ENCODE results near the gene BRD3.

Gene BRD3

DNA sequence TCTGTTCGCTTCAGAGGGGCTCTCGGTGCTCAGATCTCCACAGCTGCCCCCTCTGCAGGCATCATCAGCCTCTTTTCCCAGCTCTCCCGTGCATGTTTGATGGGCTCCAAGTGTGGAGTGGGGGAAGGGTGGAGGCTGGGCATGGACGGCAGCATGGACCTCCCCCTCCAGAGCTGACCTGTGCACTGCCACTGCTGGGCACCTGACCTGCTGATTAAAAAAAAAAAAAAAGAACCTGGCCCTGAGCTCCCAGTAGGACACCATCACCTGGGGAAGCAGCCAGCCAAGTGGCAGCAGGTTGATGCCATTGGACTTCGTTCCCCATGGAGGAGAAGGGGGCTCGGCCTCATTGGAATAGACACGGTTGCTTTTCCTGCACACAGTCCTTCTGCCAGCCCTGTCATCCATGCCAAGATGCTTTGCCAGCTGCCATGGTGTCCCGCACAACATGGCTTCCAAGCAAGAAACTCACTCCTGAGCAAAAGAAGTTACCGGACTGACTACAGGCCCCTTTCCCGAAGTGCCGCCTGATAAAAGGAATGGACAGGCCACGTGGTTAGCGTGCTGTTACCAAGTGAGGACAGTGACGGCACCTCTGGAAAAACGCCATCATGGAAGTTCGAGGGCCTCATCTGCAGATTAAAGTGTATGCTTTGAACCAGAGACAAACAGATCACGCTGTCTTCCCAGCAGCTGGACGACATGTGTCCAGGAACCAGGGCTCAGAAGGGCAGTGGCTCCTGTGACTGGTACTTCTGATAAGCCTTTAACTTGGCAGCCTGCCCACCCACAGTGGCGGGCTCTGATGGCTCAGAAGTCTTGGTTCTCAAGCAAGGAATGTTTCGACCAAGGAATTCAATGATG is 57.3 kb downstream of the BRD3 start:
- no peak for DNase-seq

DNA sequence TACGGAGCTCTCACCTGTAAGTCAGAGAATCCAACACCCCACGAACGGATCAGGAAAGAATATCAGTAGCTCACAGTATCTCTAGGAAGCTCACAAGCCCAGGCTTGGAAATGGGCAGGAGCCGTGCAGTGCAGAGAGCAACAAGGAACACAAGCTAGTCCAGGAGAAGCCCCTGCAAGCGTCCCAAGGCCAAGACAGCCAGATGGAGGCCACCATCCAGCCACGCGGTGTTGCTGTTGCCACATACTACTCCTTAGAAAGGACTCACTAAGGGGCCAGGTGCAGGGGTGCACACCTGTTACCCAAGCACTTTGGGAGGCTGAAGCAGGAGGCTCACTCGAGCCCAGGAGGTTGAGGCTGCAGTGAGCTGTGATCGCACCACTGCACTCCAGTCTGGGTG is 60.3 kb downstream of the BRD3 start:
- DNase-seq: no peak

DNA sequence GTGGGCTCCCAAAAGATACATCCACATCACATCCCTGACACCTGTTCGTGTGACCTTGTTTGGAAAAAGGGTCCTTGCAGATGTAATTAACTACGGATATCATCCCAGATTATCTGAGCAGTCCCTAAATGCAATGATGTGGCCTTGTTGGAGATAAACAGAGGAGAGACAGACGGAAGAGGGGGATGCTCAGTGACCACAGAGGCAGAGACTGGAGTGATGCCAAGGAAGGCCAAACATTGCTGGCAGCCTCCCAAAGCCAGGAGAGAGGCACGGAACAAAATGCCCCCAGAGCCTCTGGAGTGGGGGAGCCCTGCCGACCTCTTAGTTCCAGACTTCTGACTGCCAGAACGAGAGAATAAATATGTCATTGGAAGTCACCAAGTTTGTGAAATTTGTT is 60.7 kb downstream of the BRD3 start:
- no peak for DNase-seq

DNA sequence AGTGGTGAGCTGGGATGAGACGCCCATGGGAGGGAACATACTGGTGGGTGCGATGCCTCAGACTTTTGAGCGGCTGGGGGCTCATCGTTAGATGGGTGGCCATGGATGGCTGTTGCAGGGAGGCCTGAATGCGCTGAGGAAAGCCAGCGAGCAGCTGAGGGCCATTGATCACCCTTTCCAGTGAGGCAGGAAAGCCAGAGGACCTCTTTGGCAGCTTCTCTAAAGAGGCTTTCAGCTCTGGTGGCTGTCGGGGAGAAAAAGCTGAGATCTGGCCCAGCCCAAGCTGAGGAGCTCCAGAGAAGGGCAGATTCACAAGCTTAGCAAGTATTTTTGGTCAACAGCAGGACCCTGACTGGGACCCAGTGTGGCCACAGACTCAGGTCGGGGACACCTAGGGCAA is 62.4 kb downstream of the BRD3 start:
- DNase-seq: no peak

DNA sequence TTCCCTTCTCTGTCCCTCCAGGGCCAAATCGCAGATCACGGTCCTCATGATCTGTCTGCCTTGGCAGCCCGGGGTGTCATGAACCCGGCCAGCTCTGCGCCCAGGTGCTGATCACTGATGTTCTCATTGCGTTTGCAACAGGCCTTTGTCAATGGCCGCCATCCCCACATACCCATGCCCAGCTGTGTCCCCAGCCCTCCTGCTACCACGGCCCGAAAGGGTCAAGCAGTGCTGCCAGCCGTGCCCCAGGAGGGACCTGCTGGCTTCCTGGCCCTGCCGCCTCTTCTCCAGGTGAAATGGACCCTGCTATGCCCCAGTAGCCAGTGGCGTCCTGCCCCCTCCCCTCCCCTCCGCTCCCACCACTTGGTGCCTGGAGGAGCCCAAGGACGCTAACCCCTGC is 62.9 kb downstream of the BRD3 start:
- no peak for DNase-seq

DNA sequence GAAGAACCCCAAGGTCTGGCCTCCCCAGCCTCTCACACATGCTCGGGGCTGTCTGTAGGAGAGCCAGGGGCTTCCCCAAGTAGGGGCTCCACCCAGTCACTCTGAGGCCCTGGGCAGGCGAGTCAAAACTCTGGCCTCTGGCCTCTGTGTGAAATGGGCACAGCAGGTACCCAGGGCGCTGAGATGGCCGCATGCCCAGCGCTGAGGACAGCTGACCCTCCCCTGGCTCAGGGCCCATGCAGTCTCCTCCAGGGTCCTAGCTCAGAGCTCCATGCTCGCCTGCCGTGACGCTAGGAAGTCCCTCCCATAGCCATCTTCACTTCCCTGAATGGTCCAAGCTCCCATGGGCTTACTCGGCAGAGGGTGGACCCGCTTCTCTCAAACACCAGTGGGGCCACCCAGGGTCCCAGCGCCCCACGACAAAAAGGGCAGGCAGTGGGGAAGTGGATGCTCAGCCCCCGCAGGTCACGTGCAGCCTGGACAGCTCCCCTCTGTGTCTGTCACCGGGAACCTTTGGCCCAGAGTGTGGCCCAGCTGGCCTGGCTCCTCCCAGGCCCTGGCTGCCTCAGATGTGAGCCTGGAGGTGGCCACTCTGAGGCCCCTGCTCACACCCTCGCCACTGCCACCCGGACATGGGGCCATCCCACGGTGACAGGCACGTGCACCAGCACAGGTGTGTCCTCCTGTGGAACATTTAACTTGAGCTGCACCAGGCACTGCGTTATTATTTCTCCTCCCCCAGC is 63.5 kb downstream of the BRD3 start:
- no peak for DNase-seq

DNA sequence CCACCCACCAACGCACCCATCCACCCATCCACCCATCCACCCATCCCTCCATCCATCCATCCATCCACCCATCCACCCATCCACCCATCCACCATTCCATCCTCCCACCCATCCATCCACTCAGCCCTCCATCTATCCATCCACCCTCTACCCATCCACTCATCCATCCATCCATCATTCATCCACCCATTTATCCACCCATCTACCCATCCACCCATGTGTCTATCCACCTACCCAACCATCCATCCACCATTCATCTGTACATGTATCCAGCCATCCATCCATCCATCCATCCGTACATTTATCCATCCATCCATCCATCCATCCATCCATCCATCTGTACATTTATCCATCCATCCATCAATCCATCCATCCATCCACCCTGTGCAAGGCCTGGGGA is 64.6 kb downstream of the BRD3 start:
- no peak for DNase-seq

DNA sequence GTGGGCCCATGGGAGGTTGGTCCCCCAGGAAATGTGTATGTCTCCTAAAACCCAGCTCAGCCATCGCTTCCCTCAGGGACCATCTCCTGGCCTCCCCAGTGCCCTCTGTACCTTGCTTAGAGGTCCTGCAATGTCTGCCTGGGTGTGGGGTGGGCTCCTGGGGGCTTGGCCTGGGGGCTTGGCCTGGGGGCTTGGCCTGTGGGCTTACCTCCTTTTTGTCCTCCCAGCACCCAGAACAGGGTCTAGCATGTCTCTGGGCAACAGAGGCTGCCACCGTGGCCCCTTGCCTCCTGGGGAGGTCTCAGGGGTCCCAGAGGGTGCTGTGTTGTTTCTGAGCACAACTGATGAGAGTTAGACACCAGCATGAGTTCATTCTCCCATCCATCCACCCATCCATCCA is 65.0 kb downstream of the BRD3 start:
- DNase-seq: no peak

DNA sequence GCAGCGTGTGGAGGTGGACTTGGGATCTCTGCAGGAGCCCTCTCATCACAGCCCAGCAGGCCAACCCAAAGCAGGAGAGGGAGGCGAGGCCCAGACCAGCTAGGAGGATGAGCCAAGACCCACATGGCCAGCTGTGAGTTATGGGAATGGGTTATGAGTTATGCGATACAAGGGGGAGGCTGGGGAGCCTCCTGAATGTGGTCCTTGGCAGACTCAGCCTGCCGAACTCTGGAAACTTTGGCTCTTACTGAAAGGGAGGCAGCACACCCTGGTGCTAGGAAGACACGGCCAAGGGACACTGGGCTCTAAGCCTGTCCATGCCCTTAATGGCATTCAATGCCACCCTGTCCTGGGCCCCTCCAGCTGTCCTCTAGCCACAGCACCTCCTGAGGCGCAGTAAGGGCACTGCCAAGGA is 68.0 kb downstream of the BRD3 start:
- no peak for DNase-seq

DNA sequence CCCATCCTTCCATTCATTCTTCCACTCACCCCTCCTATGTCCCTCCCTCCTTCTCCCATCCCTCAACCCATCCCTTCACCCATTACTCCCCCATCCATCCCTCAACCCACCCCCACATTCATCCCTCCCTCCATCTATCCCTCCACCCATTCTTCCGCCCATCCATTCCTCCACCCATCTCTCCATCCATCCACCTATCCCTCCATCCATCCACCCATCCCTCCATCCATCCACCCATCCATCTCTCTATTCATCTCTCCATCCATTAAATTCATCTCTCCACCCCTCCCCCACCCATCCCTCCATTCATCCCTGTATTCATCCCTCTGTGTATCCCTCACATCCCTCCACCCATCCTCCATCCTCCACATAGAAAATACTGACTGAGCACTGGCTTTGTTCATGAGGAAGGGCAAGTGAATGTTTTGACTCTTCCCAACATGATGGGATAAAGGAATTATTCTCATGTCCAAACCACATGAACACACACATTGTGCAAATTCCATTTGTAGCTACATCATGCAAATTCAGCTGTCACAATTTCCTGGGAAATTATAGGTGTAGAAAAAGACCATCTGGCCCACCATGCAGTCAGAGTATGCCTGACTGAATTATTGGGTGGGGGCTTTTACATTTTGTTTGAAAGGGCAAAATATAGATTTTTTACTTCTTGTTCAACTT is 68.8 kb downstream of the BRD3 start:
- DNase-seq: no peak

DNA sequence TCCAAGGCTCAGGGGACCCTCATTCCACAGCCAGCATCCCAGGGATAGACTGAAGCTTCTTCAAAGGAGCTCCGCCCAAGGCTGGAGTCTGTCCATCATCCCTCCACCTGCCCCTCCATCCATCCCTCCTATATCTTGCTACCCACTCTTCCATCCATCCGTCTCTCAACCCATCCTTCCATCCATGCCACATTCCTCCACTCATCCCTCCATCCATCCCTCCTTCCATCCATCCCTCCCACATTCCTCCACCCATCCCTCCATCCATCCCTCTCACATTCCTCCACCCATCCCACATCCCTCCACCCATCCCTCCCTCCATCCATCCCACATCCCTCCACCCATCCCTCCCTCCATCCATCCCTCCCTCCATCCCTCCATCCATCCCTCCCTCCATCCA is 70.2 kb downstream of the BRD3 start:
- DNase-seq: no peak

DNA sequence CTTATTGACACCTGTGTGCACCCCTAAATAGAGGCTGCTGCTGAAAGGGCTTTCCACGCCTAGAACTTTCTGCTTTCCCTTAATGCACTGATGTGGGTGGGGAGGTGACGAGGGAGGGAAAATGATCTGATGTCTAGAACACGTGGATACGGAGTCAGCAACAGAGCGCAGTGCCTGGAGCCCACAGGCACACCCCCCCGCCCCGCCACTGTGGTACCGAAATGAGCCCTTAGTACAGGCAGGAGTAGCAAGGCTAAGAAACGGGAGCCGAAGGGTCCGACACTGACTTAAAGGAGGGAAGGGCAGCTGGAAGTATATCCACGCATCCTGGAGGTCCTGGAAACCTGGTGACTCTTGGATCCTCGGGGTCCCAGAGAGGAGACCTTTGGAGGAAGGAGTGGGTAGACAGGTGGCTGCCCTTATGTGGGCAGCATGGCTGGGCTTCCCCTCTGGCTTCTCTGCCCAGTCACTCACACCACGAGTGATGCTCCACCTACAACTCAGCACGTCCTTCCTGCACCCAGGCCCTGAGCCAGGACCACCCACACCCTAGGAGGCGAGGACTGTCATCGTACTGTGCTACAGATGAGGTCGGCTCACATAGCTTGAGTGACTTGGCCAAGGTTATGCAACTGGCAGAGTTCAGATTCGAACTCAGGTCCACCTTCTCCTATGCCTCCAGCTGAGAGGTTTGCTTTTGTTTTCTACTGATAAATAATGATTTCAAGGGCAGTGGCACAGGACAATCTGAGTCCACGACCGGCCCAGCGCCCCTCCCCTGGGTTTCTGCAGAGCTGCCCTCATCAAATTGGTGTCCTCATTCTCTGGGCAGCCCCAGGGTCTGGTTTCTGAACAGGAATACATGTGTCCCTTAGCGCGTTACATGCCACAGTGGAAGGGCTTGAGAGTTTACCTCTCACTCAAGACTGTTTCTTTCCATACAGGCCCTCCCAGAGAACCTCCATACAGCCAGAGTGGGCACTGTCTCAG is 71.0 kb downstream of the BRD3 start:
- DNase-seq: no peak

DNA sequence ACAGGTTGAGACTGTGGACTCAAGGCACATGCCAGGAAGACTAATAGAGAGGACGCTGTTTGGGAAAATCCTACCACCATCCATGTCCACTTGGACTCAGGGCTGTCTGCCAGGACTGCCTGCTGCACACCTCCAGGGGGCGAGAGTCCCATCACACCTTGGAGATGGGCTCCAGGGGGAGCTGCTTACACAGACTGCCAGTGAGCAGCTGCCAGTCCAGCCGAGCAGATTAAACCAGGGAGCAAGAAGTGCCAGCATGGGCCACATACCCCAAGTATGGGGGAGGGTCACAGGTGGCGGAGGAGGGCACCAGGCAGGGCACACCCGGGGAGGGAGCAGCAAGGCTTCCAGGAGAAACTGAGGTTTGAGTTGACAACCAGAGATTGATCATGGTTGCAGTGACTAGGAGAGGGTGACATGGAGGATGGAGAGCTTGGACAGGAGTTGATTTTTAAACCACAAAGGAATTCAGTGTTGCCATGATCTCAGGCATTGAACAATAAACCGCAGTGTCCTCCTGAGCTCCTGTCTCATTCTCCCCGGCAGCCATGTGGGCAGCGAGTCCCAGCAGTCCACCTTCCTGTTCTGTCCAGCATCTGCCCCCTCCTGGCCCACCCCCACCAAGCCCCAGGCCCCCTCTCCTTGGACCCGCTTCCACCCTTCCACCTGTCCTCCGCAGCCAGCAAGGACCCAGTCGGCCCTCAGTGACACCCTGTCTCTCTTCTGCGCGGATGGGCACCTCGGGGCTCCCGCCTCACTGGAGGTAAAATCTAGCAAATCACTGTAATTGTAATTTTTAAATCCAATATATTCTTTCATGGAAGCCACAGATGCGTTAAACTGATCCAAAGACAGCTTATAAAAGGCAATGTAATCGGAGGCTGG is 72.6 kb downstream of the BRD3 start:
- no peak for DNase-seq

DNA sequence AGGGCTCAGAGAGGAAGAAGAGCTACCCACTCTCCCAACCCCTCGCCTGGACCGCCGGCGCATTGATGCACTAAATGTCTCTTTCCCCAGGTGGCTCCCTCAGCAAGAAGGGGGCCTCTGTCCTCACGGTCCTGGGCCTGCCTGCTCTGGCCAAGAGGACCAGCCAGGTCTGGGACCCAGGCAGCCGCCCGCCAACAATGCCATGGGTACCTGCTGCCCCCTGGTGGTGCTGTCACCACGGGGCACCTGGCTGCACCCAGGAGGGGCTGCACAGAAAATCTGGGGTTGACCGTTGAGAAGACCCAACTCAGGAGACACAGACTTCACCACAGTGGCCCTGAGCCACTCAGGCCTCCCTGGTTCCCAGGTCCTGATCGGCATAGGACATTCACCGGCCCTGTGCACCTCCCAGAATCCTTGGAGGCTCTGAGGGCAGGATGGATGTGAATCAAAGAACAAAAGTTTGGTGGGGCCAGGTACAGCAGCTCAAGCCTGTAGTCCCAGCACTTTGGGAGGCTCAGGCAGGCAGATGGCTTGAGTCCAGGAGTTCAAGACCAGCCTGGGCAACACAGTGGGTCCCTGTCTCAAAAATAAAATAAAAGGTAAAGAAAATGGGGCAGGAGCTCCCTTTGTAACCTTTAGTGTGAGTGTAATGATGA is 73.3 kb downstream of the BRD3 start:
- peak; percentile 60 for DNase-seq

DNA sequence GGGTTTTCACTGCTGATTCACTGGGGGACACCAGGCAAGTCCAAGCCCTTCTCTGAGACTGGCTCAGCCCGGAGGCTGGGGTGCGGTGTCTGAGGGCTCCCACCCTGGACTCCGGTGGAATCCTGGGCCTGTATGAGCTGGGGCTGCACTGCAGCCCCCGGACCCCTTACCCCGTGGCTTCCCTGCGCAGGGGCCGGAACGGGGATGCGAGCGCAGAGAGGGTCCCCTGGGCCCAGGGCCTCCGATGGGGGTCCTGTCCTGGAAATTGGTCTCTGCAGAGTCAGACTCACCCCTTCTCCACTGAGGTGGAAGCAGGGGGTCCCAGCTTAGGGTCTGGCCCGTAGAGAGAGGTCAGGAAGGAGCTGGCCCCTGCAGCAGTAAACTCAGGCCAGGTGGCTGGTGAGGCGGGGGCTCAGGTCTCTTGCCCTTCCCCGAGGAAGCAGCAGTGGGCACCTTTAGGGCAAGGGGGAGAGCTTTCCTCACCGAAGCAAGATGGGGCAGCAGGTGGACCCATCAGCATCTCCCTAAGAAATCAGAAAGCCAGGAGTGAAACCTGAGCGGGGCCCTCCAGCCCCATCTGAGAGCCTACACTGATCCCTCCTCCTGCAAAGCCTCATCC is 74.1 kb downstream of the BRD3 start:
- DNase-seq: no peak

DNA sequence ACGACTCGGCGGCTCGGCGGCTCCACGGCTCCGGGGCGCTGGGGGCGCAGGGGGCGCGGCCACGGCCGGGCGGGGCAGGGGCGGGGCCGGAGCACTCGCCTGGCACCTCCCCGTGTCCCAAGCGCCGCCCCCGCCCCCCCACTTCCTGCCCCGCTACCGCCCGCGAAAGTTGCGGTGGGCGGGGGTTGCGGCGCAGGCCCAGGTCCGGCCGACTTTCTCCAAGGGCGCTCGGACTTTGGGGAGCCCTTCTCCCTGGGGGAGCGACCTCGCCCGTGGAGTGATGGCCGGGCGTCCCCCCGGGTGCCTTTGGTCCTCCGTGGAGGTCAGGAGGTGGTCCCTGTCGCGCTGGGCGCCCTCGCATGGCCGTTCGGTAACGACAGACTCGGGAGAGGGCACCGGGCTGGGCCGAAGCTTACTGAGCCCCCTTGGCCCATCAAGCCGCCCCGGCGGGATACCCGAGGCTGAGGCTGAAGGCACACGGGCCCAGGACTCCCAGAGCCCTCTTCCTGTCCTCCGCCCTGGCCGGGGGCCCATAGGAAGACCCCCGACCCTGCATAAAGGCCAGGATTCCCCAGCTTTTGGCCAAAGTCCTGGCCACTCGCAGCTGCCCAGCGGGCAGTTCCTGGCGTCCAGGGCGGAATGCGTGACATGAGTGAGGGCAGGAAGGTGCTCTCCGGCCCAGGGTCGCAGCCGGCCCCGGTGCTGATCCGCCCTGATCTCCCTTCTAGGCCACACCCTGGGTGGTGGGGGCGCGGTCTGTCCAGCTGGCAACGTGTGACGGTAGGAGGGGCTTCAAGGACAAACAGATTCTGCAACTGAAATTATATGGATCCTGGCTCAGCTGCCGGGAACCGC is 74.8 kb downstream of the BRD3 start:
- peak; percentile 51 for DNase-seq

DNA sequence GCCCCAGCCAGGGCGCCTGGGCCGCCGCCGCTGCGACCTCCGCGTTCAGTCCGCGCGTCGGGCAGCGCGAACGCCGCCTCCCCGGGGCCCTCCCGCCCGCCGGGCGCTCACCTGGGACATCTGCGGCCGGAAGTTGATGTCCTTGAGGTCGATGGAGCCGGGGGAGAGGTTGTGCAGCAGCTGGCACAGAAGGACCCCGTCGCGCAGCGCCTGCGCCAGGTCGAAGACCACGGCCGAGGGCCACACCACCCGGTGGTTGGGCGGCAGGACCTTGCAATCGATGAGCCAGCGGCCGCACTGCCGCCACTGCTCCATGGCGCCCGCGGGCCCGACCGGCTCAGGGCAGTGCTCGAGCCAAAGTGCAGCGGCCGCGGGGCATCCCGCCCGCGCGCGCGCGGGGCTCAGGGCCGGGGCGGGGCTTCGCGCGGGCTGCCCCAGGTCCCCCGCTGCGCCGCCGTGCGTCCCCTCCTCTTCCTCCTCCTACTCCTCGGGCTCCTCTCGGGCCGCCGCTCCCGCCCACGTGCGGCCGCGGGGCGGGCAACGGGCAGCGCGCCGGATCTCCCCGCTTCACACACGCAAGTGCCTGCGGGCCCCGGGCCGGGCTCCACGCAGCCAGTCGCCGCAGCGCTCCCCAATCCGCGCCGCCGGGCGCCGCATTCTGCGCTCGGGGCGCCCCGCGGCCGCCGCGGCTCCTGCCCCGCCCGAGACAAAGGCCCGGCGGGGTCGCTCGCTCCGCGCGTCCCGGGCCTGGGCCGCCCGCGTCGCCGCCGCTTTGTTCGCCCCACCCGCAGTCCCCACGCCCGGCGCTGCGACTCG is 75.7 kb downstream of the BRD3 start, which contains the start of gene VAV2:
Gene VAV2, minus strand, starts transcription at position 361 of the 816 bp plus-strand sequence. Its CDS starts 46 bp downstream, at position 315.
- DNase-seq: no peak

DNA sequence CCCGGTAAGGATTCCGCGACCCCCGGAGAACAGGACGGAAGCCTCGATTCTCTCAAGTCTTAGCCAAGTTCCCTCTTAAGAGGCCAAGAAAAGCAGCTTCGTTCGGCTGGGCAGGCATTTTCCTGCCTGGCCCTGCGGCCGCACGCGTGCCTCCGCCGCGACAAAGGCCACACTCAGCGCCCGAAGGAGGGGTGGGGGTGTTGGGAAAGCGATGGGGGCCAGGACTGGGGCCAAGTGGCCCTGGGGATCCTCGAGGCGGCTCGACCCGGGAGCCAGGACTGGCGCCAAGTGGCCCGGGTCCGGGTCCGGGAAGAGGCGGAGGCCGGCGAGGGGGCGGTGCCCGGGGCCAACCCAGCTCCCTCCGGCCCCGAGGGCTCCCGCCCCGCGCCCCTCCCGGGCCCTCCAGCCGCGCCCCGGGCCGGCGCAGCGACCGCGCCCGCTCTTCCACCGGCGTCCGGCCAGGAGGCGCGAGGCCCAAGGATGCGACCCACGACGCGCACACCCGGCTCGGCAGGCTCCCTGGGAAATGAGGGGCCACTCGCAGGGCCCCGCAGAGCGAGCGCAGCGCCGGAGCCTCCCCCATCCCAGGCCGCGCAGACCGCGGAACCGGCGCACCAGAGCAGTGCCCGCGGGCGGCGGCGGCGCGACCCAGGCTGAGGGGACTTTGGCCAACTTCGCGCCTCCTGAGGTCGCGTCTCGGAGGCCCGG is 76.5 kb downstream of the BRD3 start:
- DNase-seq: no peak

Data from NCI-H2107 (cell line).